DND-41 (cell line): ENCODE results near the gene LRRC27.

Experiments
- CTCF ChIP-seq: IDR thresholded peaks from 2 replicates; pipeline ENCODE4 v1.5.1; 2012; ENCODE audit warnings: borderline replicate concordance, low read length, moderate library complexity, mild to moderate bottlenecking; ENCODE audit not compliant: poor library complexity, severe bottlenecking; ENCODE audit errors: extremely low read depth
- EZH2 ChIP-seq: IDR thresholded peaks from 3 replicates; pipeline ENCODE4 v1.6.1; 2012; ENCODE audit warnings: borderline replicate concordance, low read depth, mild to moderate bottlenecking, moderate library complexity, low read length, inconsistent platforms; ENCODE audit not compliant: severe bottlenecking

DNA sequence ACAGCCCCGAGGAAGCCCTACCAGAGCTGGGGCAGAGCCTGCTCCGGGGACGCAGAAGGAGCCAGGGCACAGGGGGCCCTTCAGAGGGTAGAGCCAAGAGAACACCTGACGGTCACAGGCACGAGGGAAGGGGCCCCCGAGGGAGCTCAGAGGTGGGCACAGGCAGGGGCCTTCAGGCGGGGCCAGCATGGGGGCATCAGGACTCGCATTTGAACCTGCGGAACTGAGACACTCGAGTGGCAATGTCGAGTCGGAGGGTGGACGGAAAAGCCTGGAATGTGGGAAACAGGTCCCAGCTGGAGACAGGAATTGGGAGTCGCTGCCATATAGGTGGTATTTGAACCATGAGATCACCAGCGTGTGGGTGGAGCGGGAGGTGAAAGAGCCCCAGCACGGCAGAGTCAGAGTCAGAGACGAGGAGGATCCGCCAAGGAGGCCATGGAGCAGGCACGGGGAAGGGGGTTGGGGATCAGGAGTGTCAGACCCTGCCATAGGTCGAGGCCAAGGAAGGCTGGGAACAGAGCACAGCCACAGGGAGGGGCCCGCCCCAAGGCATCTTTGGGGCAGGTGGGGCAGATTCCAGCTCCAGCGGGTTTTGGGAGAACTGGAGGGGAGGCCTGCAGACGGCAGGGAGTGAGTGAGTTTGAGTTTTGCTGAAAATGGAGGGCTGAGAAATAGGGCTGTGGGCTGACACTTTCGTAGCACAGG is 38.0 kb upstream of the LRRC27 start:
- TF ChIP-seq CTCF (no peak), EZH2 (no peak)
